ENCODE measurements around the gene RNF144A. TPM values are rescaled to one million over a fixed set of nuclear protein-coding genes. Genes with fewer than 3 reads are reported as not detected.

The RNF144A gene
- total RNA-seq, result 9.0 and 9.6 TPM in 2 replicates
- long read RNA-seq, partial matches to known transcripts, result 0 of 4 reads
- long read RNA-seq, other reads (novel, unspliced or antisense), result 4 of 4 reads

- Mint-ChIP-seq H3K27ac (ENCODE audit: unreplicated experiment) (no peak within 1 kb of the TSS), H3K9me3 (ENCODE audit: unreplicated experiment) (no peaks in the 10 kb centered on the region)
- TF ChIP-seq CTCF (IDR thresholded peaks at IDR 0.05), result peak; percentile 55
Measured at GRCh38 chr2:6917071-6917760, at the start of gene RNF144A. RNF144A (plus strand) TSS chr2:6917412; CDS start chr2:6996927, 79,515 bp downstream.

GRCh38 chr2:6872394-6872793 lies 44.8 kb upstream of the RNF144A start:
- H3K9me3 Mint-ChIP-seq (ENCODE audit: unreplicated experiment), result peaks cover 4% of the 10 kb centered on the region
- no peaks in the 10 kb centered on the region for H3K4me1 Mint-ChIP-seq (ENCODE audit: unreplicated experiment)
- H3K4me3 Mint-ChIP-seq (ENCODE audit: unreplicated experiment), result no peak overlapping the region
- TF ChIP-seq CTCF (IDR thresholded peaks at IDR 0.05), result no peak
- H3K27ac Mint-ChIP-seq (ENCODE audit: unreplicated experiment), result no peak overlapping the region
- no peaks in the 10 kb centered on the region for H3K36me3 Mint-ChIP-seq (ENCODE audit: unreplicated experiment)
- DNase-seq (ENCODE audit: extremely low spot score, unreplicated experiment), result no peak
- H3K27me3 Mint-ChIP-seq (ENCODE audit: unreplicated experiment), result peaks cover 39% of the 10 kb centered on the region

More at GRCh38 chr2:6917071-6917760, at the start of gene RNF144A:
- peak within 1 kb of the TSS; percentile 67 for H3K4me3 Mint-ChIP-seq (ENCODE audit: unreplicated experiment)
- H3K27me3 Mint-ChIP-seq (ENCODE audit: unreplicated experiment), result no peaks in the 10 kb centered on the region
- no peaks in the 10 kb centered on the region for H3K36me3 Mint-ChIP-seq (ENCODE audit: unreplicated experiment)
- DNase-seq (ENCODE audit: extremely low spot score, unreplicated experiment), result peak; percentile 90
- peaks cover 31% of the 10 kb centered on the region for H3K4me1 Mint-ChIP-seq (ENCODE audit: unreplicated experiment)

DNA sequence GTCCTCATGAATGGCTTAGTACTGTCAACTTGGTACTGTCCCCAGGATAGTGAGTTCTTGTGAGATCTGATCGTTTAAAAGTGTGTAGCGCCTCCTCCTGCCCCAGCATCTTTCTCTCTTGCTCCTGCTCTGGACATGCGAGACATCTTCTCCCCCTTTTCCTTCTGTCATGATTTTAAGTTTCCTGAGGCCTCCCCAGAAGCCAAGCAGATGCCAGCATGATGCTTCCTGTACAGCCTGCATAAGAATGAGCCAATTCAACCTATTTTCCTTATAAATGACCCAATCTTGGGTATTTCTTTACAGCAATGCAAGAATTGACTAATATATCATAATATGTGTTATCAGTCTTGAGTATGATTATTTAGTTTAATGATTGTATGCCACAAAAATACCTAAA lies 43.2 kb upstream of the RNF144A start:
- H3K9me3 Mint-ChIP-seq (ENCODE audit: unreplicated experiment), result peaks cover 4% of the 10 kb centered on the region
- no peak for TF ChIP-seq CTCF (IDR thresholded peaks at IDR 0.05)
- no peak overlapping the region for H3K27ac Mint-ChIP-seq (ENCODE audit: unreplicated experiment)
- H3K36me3 Mint-ChIP-seq (ENCODE audit: unreplicated experiment), result no peaks in the 10 kb centered on the region
- no peaks in the 10 kb centered on the region for H3K4me1 Mint-ChIP-seq (ENCODE audit: unreplicated experiment)
- peaks cover 40% of the 10 kb centered on the region for H3K27me3 Mint-ChIP-seq (ENCODE audit: unreplicated experiment)
- no peak overlapping the region for H3K4me3 Mint-ChIP-seq (ENCODE audit: unreplicated experiment)
- DNase-seq (ENCODE audit: extremely low spot score, unreplicated experiment), result no peak

DNA sequence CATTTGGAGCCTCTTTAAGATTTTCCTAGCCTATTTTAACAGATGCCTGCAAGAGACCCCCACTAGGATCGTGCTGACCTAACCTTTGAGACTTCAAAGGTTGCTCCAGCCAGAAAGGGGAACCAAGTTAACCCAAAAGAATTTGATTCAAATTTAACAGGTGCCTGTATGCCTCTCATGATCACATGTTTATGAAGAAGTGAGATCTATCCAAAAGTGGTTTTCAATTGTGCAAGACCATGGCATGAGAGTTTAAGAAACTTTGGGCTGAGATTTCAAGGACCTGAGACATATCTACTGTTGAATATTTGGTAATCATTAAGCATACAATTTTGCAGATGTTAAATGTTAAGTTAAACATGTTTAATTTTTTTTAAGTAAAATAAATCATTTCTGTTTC lies 40.9 kb upstream of the RNF144A start:
- H3K4me1 Mint-ChIP-seq (ENCODE audit: unreplicated experiment), result no peaks in the 10 kb centered on the region
- peaks cover 4% of the 10 kb centered on the region for H3K9me3 Mint-ChIP-seq (ENCODE audit: unreplicated experiment)
- no peak for DNase-seq (ENCODE audit: extremely low spot score, unreplicated experiment)
- H3K4me3 Mint-ChIP-seq (ENCODE audit: unreplicated experiment), result no peak overlapping the region
- no peak for TF ChIP-seq CTCF (IDR thresholded peaks at IDR 0.05)
- peaks cover 35% of the 10 kb centered on the region for H3K27me3 Mint-ChIP-seq (ENCODE audit: unreplicated experiment)
- H3K36me3 Mint-ChIP-seq (ENCODE audit: unreplicated experiment), result no peaks in the 10 kb centered on the region
- no peak overlapping the region for H3K27ac Mint-ChIP-seq (ENCODE audit: unreplicated experiment)

DNA sequence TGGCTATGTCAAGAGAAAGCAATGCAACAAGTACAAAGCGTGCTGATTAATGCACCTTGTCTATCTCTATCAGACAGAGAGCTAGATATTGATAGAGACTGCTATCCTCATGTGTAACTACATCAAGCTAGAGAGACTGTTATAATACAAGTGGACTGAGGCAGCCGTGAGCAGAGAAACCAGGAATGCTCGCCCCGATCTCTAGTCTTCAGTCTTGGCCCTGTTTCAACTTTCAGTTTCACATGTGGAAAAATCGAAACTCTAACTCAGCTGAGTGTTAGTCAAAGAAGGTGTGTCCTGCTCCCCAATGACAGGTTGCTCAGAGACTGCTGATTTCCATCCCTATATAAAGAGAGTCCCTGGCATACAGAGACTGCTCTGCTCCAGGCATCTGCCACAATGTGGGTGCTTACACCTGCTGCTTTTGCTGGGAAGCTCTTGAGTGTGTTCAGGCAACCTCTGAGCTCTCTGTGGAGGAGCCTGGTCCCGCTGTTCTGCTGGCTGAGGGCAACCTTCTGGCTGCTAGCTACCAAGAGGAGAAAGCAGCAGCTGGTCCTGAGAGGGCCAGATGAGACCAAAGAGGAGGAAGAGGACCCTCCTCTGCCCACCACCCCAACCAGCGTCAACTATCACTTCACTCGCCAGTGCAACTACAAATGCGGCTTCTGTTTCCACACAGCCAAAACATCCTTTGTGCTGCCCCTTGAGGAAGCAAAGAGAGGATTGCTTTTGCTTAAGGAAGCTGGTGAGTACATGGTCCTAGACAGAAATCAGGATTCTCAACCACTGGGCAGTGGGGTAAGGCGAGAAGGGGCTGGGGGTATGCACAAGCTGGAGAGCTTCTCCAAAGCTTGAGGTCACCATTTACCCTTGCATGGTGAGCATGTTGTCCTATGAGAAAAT lies 39.6 kb upstream of the RNF144A start, which contains the start of gene RSAD2:
RSAD2 (plus strand) TSS at position 376 of the 903 bp plus-strand sequence; CDS start at position 400, 24 bp downstream.
- H3K27me3 Mint-ChIP-seq (ENCODE audit: unreplicated experiment), result peaks cover 31% of the 10 kb centered on the region
- H3K4me1 Mint-ChIP-seq (ENCODE audit: unreplicated experiment), result no peaks in the 10 kb centered on the region
- no peak for DNase-seq (ENCODE audit: extremely low spot score, unreplicated experiment)
- no peak for TF ChIP-seq CTCF (IDR thresholded peaks at IDR 0.05)
- H3K36me3 Mint-ChIP-seq (ENCODE audit: unreplicated experiment), result no peaks in the 10 kb centered on the region
- H3K27ac Mint-ChIP-seq (ENCODE audit: unreplicated experiment), result no peak within 1 kb of the TSS
- peaks cover 4% of the 10 kb centered on the region for H3K9me3 Mint-ChIP-seq (ENCODE audit: unreplicated experiment)
- H3K4me3 Mint-ChIP-seq (ENCODE audit: unreplicated experiment), result peak within 1 kb of the TSS; percentile 4

Data from osteocyte (in vitro differentiated cells).